Measurements from ENCODE around the gene SUCLG1.

SUCLG1 gene

DNA sequence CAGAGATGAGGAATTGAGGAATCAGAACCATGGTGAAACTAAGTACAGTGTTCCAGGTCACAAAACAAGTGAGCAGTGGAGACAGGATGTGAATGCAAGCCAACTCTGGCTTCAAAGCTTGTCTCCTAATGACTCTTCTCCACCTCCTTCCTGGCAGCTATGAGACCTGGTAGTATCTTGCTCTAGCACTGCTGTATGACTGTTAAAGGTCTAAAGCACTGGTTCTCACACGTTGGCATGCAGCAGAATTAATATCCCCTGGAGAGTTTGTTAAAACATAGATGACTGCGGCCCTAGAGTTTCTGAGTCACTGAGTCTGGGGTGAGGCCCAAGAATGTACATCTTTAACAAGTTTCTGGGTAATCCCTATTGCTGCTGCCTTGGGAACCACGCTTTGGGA lies 63.3 kb downstream of the SUCLG1 start:
- Histone ChIP-seq H3K36me3 (ENCODE audit: control insufficient read depth, insufficient read depth, low read length) (no peaks in the 10 kb centered on the region), H3K9me3 (ENCODE audit: control insufficient read depth, low read length) (no peaks in the 10 kb centered on the region), H3K27me3 (ENCODE audit: control insufficient read depth, insufficient read depth, low read length) (no peaks in the 10 kb centered on the region), H2AFZ (no peak overlapping the region), H3K79me2 (no peaks in the 10 kb centered on the region), H3K27ac (no peak overlapping the region), H3K4me2 (ENCODE audit: low read length) (no peak overlapping the region), H3K4me3 (ENCODE audit: low read depth, low read length) (no peak overlapping the region), H3K4me1 (no peaks in the 10 kb centered on the region), H3K9ac (no peak overlapping the region)
- TF ChIP-seq, protein P1, sequence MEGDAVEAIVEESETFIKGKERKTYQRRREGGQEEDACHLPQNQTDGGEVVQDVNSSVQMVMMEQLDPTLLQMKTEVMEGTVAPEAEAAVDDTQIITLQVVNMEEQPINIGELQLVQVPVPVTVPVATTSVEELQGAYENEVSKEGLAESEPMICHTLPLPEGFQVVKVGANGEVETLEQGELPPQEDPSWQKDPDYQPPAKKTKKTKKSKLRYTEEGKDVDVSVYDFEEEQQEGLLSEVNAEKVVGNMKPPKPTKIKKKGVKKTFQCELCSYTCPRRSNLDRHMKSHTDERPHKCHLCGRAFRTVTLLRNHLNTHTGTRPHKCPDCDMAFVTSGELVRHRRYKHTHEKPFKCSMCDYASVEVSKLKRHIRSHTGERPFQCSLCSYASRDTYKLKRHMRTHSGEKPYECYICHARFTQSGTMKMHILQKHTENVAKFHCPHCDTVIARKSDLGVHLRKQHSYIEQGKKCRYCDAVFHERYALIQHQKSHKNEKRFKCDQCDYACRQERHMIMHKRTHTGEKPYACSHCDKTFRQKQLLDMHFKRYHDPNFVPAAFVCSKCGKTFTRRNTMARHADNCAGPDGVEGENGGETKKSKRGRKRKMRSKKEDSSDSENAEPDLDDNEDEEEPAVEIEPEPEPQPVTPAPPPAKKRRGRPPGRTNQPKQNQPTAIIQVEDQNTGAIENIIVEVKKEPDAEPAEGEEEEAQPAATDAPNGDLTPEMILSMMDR (IDR thresholded peaks at IDR 0.05) = no peak

DNA sequence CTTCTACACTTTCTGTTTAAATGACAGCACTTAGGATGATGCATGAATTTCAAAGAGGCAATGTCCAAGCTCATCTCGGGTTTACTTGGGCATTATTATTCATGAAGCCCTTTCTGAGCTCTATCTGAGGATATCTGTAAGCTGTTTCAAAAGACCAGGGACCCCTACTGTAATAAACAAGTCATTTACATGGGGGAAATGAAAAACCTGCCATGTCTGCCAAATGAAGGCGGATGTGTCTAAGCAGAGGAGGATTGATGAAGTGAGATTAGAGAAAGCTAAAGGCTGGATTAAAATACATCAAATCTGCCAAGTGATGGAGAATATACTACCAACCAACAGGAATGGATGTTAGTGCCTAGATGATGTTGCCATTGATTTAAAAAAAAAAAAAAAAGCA lies 64.5 kb downstream of the SUCLG1 start:
- no peak overlapping the region for H3K4me2 ChIP-seq (ENCODE audit: low read length)
- TF ChIP-seq, protein P1 (IDR thresholded peaks at IDR 0.05) = no peak

DNA sequence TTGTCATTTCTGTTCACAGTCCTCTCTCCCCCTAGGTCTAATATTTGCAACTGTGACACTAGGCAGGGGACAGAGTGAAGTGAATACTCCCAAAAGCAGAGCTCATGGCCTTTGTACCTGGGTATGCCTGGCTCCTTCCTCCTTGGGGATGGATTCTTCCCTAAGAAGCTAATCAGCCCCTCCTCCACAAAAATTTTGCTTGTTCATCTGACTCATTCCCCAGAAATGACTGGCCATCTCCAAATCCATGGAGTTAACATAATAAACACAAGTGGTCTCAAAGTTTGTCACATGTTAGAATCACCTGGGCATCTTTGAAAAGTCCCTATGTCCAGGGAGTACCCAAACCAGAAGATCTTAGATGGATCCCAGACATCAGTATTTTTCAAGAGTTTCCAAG lies 65.3 kb downstream of the SUCLG1 start:
- Histone ChIP-seq H2AFZ (no peak overlapping the region), H3K36me3 (ENCODE audit: control insufficient read depth, insufficient read depth, low read length) (no peaks in the 10 kb centered on the region), H3K4me2 (ENCODE audit: low read length) (no peak overlapping the region), H3K9ac (no peak overlapping the region), H3K27ac (no peak overlapping the region), H3K4me3 (ENCODE audit: low read depth, low read length) (no peak overlapping the region), H3K9me3 (ENCODE audit: control insufficient read depth, low read length) (no peaks in the 10 kb centered on the region), H3K79me2 (no peaks in the 10 kb centered on the region), H3K27me3 (ENCODE audit: control insufficient read depth, insufficient read depth, low read length) (no peaks in the 10 kb centered on the region), H3K4me1 (no peaks in the 10 kb centered on the region)
- TF ChIP-seq, protein P1 (IDR thresholded peaks at IDR 0.05) = no peak

More for the DNA sequence above, 64.5 kb downstream of the SUCLG1 start:
- no peak overlapping the region for H3K27ac ChIP-seq
- H3K36me3 ChIP-seq (ENCODE audit: control insufficient read depth, insufficient read depth, low read length) = no peaks in the 10 kb centered on the region
- no peak overlapping the region for H2AFZ ChIP-seq
- H3K9ac ChIP-seq = no peak overlapping the region
- no peaks in the 10 kb centered on the region for H3K9me3 ChIP-seq (ENCODE audit: control insufficient read depth, low read length)
- H3K79me2 ChIP-seq = no peaks in the 10 kb centered on the region
- no peaks in the 10 kb centered on the region for H3K4me1 ChIP-seq
- no peak overlapping the region for H3K4me3 ChIP-seq (ENCODE audit: low read depth, low read length)
- no peaks in the 10 kb centered on the region for H3K27me3 ChIP-seq (ENCODE audit: control insufficient read depth, insufficient read depth, low read length)

DNA sequence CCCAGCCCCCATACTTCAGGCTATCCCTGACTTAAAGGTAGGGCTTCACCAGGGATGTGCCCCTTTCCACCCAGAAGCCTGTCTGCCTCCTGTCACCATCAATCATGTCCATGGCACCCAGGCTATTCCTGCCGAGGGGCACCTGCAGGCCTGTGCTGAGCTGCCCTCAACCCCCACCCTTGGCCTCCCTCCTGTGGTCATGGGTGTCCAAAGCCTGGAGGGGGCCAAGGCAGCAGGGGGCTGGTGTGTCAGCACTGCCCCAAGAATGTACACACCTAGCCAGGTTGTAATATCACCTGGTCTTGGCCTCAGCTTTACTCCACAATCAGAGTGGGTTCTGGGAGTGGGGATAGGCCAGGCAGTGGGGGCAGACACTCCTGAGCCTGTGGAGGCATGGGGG lies 69.3 kb downstream of the SUCLG1 start:
- H3K9ac ChIP-seq = no peak overlapping the region
- peaks cover 7% of the 10 kb centered on the region for H3K4me1 ChIP-seq
- no peaks in the 10 kb centered on the region for H3K36me3 ChIP-seq (ENCODE audit: control insufficient read depth, insufficient read depth, low read length)
- H3K27me3 ChIP-seq (ENCODE audit: control insufficient read depth, insufficient read depth, low read length) = no peaks in the 10 kb centered on the region
- H3K9me3 ChIP-seq (ENCODE audit: control insufficient read depth, low read length) = no peaks in the 10 kb centered on the region
- H3K27ac ChIP-seq = no peak overlapping the region
- TF ChIP-seq, protein P1 (IDR thresholded peaks at IDR 0.05) = no peak
- no peak overlapping the region for H3K4me3 ChIP-seq (ENCODE audit: low read depth, low read length)
- H2AFZ ChIP-seq = no peak overlapping the region
- no peak overlapping the region for H3K4me2 ChIP-seq (ENCODE audit: low read length)
- H3K79me2 ChIP-seq = no peaks in the 10 kb centered on the region

DNA sequence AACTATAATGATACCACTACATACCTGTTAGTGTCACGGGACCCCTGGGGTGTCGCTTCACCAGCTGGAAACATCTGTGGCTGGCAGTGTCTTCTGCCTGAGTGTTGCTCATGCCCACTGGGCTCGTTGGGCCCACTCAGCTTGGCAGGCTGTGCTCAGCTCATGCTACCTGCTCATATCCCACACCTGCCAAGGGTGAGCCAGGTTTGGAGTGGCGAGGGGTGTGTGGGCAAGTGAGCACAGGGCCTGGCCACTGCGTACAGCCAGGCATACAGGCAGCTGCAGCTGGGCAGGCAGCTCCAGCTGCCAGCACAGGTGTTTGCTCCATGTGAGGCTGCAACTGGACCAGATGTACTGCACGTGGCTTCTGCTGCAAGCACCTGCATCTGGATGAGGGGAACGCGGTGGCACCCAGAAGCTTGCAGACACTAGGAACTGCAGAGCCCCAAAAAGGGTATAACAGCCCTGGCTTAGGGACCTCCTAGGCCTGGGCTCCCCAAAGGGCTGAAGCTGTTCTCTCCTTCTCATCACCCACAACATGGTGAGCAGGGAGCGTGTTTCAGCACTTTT lies 70.1 kb downstream of the SUCLG1 start:
- Histone ChIP-seq H3K4me1 (peaks cover 7% of the 10 kb centered on the region), H3K9ac (no peak overlapping the region), H3K4me2 (ENCODE audit: low read length) (no peak overlapping the region), H3K27me3 (ENCODE audit: control insufficient read depth, insufficient read depth, low read length) (no peaks in the 10 kb centered on the region), H2AFZ (no peak overlapping the region), H3K9me3 (ENCODE audit: control insufficient read depth, low read length) (no peaks in the 10 kb centered on the region), H3K27ac (no peak overlapping the region), H3K36me3 (ENCODE audit: control insufficient read depth, insufficient read depth, low read length) (no peaks in the 10 kb centered on the region), H3K4me3 (ENCODE audit: low read depth, low read length) (no peak overlapping the region), H3K79me2 (no peaks in the 10 kb centered on the region)
- TF ChIP-seq, protein P1 (IDR thresholded peaks at IDR 0.05) = no peak
